Effector CD8-positive, alpha-beta T cell (primary cell): Measurements from ENCODE around the gene TFEB.

Experiments
- DNase-seq: peaks from one replicate; lab custom pipeline; 2025; lab: John Stamatoyannopoulos, UW

Gene TFEB

DNA sequence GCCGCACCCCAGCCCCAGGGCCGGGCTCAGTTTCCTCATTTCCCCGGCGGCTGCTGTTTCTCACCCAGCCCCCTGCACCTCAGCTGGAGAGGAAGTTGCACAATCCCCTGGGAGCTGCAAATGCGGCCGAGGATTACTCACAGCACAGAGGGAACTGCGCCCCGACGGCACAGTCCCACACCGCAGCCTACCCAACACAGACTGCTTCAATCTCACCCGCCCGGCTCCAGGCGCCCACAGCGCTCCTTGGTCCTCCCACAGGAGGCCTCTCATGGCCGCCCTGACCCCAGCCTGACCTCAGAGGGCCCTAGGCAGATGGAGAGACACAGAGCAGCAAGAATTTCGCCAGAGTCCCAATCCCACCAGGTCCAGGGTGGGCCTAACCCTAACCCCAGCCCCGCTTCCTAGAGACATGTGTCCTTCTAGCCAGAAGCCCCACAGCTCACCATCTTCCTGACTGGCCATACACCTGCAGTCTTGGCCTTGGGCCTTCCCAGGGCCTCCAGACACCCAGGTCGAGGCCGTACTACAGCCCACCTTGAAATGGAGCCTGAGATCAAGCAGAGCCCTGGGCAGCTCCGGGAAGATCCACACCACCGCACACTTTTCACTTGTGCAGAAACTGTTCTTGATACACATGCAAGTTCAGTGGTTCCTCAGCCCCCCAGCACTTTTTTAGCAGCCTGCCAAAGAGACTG lies 11.7 kb downstream of the TFEB start:
- DNase-seq = no peak

GRCh38 chr6:41722969-41723529 lies 12.4 kb downstream of the TFEB start:
- no peak for DNase-seq

GRCh38 chr6:41721414-41721813 lies 14.0 kb downstream of the TFEB start:
- DNase-seq = no peak

- no peak for DNase-seq
Observed at GRCh38 chr6:41720783-41721182, 14.6 kb downstream of the TFEB start.

DNA sequence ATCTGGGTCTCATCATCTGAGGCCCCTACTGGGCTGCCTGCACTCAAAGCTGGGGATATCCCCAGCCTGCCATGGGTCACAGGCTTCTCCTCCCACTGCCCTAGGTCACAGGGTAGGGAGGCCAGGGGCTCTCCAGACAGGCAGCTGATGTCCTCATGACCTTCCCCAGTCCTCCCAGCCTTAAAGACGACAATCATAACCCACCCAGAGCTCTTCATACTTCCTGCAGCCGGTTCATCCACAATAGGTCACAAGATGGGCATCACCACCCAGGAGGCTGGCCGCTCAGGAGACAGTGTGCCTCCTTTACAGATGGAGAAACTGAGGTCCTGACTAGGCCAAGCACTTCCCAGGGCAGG lies 15.2 kb downstream of the TFEB start:
- DNase-seq = no peak

GRCh38 chr6:41719436-41720261 lies 15.8 kb downstream of the TFEB start:
- no peak for DNase-seq

DNA sequence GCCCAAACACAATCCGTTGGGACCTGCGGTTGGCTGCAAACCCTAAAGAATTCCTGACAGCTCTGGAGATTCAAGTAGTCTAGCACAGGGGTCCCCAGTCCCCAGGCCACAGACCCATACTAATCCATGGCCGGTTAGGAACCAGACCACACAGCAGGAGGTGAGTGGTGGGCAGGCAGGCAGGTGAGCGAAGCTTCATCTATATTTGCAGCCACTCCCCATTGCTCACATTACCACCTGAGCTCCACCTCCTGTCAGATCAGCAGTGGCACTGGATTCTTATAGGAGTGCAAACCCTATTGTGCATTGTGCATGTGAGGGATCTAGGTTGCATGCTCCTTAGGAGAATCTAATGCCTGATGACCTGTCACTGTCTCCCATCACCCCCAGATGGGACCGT lies 16.6 kb downstream of the TFEB start:
- DNase-seq = no peak

DNA sequence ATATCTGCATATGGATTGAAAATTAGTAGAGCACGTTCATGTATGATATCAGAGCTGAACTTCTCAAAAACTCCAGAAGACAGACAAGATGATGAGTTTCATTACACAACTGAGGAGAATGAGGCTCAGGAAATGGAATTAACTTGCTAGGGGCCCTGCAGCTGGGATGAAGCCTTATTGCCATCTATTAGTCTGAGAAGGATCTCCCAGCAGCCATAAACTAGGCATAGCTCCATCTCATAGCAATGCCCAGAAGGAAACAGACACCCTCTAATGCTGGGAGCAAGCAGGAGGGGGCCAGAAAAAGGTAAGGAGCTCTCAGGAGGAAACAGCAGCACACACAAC lies 18.0 kb downstream of the TFEB start:
- DNase-seq = no peak

DNA sequence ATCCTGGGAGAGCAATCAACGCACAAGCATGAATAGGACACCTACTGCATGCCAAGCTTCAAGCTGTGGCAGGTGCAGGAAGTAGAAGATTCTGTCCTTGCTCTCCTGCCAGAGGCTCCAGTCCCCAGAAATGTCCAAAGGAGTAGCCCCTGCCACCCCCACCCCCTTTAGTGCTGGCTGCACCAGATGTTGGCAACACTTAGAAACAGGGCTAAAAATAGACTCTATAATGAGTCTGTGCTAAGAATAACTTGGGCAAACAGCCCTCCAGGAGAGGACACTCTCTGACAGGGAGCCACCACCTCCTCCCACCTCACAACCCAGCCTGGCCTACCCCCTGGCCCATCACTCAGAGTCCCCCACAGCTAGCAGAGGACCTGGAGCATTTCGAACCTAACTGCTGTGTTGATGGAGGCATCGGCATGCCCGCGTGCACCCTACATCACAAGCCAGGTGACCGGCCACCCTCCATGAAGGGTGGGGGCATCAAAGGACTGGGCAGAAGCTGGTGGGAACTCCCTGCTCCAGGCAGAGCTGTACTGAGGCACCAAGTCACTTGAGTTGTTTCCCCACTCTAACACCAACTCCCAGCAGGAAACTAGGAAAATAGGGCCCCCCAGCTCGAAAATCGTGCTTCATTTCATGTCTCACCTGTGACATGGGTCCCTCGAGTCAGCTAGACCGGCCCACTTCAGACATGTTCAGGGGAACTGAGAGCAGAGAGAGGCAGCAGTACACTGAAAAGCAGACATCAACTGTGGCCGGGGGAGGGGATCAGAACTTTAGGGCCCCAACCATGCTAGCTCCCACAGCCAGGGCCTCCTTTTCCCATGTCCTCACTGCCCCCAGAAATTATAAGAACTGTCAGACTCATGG lies 18.7 kb downstream of the TFEB start:
- no peak for DNase-seq

GRCh38 chr6:41715795-41716515 lies 19.5 kb downstream of the TFEB start:
- DNase-seq = no peak

DNA sequence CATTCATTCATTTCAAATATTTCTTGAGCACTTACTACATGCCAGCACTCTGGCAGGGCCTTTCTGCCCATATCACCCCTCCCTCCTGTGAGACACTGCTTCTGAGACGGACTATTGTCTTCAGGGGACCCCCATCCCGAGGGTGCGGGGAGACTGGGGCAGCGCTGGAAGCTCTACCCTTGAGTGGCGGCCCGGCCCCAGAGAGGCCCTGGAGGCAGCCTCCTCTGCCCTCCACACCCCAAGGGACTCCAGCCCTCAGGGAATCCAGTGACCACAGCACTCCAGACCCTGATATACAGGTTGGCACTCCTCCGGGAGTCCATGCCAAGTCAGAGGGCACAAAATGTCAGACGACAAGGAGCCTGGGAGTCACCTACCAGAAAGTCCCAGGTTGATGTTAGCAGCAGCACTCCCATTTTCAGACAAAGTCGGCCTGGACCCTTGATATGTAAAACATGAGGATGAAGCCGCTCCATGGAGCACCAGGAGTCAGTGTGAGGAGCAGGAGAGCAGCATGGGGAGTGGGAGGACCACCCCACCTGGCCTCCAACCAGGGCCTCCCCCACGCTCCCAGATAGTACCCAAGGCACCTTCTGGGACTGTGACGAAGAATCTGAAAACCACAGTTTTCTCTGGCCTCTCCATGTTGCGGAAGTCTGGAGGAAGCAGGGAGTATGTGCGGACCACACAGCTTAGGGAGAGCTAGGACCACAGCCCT lies 20.7 kb downstream of the TFEB start:
- DNase-seq = no peak

DNA sequence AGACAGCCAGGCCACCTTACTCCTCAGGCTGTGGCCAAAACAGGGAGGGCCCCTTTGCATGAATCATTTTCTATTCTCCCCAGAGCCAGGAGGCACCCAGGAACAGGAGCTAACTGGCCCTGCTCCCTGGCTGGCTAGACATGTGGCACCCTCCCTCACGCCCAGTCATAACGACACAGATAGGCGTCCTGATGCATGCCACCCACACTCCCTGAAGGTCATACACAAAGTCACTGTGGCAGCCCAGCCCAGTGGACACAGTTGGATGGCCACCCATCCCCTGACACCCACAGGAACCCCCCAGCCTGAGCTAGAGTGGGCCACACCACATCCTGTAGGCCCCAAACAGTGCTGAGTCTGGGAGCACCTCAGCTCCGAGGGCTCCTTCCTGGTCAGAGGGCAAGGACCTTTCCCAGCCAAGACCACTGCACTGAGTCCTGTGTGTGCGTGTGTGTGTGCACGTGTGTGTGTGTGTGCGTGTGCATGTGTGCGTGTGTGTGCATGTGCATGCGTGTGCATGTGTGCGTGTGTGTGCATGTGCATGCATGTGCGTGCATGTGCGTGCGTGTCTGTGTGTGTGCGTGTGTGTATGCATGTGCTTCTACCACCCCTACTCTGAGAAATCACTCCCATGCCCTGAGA lies 21.6 kb downstream of the TFEB start:
- DNase-seq = no peak

- DNase-seq = no peak
Observed at GRCh38 chr6:41713159-41713649, 22.2 kb downstream of the TFEB start.

DNA sequence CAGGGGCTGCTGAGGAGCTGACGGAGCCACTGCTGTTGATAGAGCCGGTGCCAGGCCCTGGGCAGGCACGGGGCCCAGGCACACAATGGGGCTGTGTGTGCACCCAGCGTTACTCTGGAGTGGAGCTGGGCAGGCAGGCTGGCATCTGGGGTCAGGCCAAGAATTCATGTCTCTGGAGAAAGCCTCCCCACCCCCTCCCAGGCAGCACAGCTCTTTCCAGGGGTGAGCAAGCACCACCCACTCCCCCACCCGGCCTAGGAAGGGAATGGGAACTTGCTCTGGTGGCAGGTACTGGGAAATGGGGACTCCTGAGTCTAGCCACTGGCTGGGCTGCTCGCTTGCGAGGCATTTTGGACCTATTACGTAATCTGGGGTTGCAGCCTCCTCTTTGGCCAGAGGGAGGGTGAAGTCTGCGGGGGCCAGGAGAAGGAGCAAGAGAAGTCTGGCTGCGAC lies 22.7 kb downstream of the TFEB start:
- no peak for DNase-seq

- DNase-seq = no peak
Observed at GRCh38 chr6:41711323-41712038, 23.9 kb downstream of the TFEB start.

GRCh38 chr6:41709375-41709774 lies 26.0 kb downstream of the TFEB start:
- DNase-seq = no peak

GRCh38 chr6:41708856-41709255 lies 26.6 kb downstream of the TFEB start:
- no peak for DNase-seq

GRCh38 chr6:41707565-41708200 lies 27.7 kb downstream of the TFEB start:
- no peak for DNase-seq
